NCI-H524 (cell line): ENCODE data around the gene BRF1.

Experiments used
- DNase-seq, 2 experiments: peaks; one replicate each; lab custom pipeline; 2025; lab: John Stamatoyannopoulos, UW

Gene BRF1

DNA sequence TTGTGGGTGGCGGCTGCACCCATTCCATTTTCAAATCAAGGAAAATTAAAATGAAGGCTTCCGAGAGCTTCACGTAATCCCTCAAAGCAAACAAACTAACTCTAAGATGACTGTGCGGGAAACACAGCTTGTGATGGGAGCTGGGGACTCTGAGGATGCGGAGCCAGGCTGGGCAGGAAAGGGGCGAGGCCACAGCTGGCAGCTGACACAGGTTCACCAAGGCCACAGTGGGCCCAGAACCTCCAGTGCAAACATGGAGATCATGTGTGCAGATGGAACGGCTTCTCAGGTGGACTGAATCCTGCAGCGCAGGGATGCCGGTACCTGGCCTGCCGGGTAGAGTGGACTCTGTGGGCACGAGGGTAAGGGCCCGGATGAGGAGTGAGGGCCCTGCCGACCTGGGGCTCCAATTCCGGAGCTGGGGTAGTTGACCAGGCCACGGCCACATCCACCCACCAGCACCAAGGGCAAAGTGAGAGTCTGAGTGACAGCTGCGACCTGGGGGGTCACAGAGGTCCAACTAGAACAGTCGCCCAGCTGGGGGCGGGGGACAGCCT, 71.6 kb downstream of the BRF1 start:
- no peak for DNase-seq

DNA sequence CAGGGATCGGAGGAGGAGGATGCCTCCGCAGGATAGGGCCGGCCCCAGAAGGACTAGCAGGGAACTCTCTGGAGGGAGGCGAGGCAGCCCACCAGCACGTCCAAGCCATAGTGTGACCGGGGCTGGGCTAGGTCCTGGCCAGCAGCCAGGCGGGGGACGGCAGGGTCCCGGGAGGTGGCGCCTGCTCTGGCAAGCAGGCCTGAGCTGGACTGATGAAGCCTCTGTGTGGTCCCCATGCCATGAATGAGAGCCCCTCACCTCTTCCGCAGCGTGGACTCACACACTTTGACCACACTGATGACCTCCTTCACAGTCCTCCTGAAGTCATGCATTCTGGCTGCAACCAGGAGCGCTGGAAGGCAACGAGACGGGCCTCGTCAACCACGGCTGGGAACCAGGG, 72.2 kb downstream of the BRF1 start:
- no peak for DNase-seq

DNA sequence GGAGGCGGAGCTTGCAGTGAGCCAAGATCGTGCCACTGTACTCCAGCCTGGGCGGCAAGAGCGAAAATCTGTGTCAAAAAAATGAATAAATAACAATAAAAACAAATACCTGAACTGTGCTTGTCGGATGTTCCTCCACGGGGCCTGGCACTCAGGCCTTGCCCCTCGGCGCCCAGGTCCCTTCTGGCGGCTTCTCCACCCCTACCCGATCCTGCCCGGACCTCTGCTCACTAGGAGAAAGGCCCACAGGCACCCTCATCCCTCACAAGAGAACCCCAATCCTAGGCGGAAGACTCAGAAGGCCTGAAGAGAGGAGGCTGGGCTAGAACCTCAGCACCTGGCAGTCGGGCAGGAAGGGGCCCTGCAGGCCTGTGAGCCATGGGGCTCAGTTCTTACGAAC, 73.5 kb downstream of the BRF1 start:
- no peak for DNase-seq

DNA sequence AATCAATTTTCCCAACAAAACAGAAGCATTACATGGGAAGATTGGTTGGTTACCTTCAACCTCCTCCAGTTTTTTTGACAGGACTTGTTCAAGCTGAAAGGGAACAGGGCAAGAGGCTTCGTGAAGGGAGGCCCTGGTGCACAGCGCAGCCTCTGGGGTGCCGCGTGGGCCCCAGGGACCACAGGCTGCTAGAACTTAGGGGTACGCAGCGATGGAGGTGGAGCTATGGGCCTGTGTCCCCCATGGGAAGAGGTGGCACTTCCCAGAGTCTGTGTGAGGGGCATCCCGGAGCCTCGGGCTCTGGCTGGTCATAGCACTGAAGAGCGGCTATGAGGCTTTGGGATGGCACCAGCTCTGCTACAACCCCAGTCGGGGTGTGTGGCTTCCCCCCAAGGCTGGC, 74.6 kb downstream of the BRF1 start:
- no peak for DNase-seq

DNA sequence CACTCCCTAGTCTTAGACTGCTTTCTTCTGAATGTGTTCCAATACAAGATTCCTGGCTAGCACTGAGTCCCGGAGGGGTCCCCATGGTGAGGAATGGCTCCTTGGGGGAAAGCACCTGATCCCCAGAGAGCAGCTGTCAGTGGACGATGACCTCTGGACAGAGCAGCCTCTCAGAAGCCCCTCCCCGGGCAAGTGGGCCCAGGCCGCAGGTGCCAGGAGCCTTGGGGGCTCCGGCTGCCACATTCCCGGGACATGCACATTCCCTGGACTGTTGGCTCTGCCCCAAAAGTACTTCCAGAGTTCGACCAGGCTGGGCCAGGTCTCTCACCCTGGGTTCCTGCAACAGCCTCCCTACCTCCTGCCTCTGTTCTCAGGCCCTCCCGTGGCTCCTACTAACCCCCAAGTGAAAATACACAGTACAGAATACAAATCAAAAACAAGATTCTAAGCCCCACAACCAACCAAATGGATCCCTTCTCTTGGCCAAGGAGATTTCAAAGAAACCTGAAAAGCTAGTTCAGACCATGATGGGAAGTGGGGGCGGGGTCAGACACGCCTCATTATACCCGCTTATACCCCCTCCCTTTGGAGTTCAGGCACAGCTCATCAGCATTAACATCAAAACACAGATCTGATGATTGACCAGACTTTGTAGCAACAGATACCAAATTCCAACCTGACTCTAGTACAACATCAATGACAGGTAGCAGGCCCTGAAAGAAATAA, 75.8 kb downstream of the BRF1 start:
- DNase-seq, result no peak

DNA sequence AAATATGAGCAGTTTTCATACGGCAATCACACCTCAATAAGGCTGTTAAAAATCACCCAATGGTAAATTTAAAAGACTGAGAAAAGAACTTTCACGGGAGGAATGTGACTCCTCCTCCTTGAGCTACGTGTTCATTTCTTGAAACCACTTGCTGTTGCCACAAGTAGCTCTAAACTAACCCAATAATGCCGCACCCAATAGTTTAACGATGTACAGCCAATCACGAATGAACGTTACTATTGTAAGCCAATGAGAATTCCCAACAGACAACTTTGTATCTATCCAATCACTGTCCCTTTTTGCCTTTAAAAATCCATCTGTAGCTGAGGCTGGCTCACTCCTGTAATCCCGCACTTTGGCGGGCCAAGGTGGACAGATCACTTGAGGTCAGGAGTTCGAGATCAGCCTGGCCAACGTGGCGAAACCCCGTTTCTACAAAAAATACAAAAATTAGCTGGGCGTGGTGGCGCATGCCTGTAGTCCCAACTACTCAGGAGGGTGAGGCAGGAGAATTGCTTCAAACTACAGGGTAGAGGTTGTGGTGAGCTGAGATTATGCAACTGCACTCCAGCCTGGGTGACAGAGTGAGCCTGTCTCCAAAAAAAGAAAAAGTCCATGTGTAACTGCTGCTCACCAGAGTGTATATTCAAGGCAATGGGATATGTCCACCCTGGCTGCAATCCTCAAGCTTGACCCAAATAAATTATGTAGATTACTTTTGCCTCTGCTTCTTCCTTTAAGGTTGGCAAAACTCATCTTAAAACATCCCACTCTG, 76.8 kb downstream of the BRF1 start:
- no peak for DNase-seq

DNA sequence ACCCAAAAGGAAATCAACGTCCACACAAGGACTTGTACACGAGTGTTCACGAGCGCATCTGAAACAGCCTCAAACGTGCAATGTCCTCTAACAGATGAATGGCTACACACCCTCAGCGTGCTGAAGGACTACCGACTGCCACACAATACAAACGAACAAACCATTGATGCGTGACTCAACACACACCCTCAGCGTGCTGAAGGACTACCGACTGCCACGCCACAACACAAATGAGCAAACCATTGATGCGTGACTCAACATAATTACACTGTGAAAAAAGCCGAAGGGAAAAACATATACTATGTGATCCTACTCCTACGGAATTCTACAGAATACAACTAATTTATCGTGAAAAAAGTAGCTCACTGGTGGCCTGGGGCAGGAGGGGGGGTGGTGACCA, 77.5 kb downstream of the BRF1 start:
- DNase-seq, result no peak

DNA sequence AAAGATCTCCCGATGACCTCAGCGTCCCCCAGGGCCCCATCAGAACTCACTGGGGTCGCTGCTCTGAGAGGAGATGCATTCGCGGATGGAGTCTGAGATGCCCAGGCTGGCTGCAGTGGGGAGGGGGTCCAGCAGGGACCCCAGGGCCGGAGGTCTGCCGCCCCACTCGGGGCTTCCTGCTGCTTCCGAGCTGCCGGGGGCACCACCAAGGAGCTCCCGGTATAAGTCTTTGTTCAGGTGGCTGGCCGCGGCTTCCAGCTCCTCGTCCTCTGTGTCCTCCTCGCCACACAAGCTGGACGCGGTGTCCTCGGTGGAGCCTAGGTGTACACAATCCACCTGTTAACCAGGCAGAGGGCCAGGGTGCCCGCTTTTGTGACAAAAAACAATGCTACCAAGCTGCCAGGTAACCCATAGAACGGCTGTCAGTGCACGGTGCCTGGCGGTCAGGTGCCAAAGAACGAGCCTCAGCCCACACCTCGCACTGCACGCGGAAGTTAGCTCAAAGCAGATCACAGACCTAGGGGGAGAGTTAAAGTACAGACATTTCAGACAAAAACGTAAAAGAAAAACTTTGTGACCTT, 79.1 kb downstream of the BRF1 start:
- no peak for DNase-seq

DNA sequence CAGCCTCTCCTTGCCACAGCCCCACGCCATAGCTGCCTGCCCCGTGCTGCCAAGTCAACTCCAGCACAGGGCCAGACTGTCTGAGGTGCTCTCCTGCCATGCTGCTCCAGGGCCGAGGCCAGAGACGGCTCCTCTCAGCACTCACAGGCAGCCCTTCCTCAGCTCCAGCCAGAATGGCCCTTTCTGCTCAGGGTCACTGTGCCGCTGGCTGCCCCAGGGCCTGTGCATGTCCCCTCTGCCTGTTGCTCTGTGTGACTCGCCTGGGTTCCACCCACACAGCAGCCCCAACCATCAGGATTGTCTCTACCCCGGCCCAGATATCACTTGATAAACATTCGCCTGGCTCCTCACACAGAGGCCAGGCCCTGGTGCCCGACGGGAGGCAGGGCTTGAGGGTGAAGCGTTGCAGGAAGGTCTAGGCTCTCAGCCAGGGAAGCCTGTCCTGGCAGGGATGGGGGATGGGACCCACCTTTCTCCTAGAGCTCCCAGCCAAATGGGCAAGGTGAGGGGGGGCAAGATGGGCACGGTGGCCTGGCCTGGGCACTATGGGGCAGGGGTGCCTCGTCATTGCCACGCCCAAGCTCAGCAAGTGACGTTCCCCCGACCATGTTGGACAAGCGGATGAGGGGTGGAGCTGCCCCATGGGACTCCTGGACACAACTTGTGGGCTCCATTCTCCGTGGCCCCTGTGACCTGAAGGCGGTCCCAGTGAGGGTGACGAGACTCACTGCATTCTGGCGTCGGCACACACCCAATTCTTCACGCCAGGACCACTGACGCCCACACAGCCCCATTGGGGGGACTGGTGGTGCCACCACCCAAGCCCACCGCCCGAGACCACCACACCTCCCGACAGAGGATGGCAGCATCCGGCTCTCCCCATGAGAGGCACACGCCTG, 79.9 kb downstream of the BRF1 start:
- DNase-seq, result no peak

DNA sequence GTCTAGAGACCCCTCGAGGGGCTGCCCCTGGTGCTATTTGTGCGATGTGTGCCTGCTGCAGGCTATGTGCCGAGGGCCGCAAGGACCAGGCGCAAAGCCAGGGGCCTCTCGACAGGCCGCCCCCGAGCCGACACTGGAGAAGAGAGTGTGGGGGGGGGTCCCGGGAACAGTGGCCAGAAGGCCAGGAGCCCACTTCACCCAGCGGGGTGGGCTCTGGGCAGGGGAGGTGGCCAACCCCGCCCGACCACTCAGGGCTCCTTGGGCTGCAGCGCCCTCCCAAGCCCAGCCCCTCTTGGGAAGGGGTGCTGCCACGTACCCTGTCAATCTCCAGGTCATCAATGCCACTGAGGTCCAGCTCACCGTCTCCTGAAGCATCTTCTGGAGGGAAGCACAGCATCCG, 81.0 kb downstream of the BRF1 start:
- no peak for DNase-seq

DNA sequence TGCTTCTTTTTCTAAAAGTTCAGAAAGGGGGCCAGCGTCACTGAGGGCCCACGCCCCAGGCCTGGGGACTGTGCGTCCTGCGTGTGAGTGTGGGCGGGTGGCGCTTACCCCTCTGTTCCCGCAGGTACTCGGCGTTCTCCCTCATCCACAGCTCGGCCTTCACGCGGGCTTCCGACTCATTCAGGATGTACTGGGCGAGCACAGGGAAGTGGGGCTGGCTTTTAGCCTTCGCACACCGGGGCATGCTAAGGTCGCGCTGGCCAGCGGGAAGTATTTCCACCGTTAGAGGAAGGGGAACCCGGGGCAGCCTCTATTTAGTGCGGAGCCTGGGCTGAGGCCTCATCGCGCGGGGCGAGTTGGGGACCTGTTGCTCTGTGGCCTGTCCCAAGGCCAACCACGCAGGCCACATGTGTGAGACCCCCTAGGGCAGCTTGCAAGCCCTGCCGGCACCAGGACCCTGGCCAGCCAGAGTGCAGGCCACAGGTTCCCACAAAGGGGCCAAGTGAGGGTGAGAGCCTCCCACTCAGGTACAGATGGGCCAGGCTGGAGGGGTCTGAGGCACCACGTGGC, 81.7 kb downstream of the BRF1 start:
- no peak for DNase-seq

DNA sequence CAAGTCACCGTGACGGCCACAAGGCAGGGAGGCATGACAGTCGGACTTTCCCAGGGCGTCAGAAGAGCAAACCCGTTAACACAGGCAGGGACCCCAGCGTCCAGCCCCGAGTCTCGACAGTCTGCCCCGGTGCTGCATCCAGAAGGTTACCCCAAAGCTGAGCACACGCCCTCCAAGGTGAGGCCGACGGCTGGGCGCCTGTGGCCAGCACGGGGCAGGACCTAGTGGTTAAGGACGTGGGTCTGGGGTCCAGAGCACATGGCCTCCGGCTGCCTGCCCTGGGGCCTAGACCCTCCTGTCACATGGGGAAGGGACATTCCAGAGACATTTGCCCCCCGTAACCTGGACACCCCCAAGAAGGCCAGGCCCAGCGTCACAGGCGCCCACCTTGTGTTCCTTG, 82.2 kb downstream of the BRF1 start:
- DNase-seq, result no peak

DNA sequence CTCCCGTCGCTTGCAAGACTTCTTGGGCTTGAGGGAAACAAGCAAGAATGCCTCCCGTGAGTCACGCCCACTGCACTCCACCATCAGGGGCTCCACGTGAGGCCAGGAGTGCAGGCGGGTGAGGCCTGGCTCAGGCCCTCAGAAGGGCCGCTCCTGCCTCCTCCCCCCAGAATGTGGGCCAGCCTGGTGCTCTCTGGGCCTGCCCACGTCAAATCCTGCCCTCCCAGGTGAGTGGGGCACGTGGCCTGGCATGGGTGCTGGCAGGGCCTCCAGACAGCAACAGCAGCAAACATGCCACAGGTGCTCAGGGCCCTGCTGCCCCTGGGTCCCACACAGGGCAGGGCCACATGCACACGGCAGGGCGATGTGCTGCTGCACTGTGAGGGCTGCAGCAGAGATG, 83.0 kb downstream of the BRF1 start:
- no peak for DNase-seq

DNA sequence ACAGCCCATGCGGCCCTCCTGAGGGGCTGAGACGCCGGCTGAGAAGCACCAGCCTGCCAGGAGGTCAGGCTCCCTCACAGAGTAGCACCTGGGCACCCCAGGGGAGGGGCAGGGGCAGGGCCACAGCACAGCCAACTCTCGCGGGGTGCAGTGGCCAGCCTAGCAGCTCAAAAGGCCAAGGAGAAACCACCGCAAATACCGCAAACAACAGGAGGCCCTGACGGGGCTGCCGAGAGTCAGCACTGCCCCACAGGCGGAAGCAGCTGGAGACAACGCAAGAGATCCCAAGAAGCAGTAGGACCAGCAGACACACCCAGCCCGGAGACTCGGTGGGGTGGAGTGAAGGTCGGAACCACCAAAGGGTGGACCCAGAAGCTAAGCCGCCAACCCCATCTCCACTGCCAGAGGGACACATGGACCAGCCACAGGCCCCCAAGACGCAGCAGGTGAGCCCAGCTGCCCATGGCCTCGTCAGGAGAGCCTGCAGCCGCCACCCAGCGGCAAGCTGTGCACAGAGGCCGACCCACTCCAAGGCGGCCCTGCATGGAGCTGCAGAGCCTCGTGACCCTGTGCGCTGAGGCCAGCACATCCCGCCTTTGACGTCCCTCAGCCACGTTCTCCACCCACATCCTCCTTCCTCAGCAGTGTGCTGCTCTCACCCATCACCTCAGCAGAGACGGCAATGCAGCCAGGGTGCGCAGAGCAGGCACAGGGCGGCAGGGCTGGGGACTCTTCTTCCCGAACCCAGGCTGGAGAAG, 84.1 kb downstream of the BRF1 start:
- no peak for DNase-seq

DNA sequence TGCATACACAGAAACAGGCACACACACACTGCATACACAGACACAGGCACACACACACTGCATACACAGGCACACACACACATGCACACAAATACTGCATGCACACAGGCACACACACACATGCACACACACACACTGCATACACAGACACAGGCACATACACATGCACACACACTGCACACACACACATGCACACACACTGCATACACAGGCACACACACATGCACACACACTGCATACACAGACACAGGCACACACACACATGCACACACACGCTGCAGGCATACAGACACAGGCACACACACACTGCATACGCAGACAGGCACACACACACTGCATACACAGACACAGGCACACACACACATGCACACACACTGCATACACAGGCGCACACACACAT, 85.2 kb downstream of the BRF1 start:
- no peak for DNase-seq

DNA sequence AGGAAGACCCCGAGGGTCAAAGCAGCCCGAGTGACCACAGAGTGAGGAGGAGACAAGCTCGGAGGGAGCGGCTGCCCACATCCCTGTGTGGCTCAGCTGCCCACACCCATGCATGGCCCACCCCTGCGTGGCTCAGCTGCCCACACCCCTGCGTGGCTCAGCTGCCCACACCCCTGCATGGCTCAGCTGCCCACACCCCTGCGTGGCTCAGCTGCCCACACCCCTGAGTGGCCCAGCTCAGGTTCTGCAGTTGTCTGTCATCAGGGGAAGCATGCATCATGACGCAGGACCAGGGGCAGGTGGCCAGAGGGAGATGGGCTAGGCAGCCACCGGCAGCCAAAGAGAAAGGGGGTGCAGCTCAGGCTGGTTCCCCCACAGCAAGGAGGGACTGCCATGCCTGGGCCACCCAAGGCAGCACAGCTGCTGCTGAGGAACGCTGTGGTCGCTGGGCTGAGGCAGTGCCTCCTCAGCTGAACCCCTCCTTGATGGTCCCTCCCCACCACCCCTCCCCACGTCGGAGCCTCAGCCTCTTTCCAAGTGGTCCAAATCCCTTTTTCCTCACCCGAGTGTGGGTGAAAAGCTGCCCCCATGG, 86.4 kb downstream of the BRF1 start:
- no peak for DNase-seq

DNA sequence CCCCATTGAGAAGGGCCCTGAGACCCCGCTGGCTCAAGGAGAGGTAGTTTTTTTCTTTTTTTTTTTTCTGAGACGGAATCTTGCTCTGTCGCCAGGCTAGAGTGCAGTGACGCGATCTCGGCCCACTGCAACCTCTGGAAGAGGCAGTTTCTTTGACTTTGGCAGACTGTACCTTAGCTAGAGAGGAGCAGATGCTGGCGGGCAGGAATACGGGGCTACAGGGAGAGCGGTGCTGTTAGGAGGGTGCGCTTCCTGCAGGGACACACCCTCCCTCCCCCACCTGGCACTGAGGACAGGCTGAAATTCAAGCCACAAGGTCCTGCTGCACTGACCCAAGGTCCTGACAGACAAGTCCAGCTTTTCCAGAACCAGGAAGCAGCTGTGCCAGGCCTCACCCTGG, 87.4 kb downstream of the BRF1 start:
- DNase-seq, result peak in 1 of 2 experiments; percentile 65

DNA sequence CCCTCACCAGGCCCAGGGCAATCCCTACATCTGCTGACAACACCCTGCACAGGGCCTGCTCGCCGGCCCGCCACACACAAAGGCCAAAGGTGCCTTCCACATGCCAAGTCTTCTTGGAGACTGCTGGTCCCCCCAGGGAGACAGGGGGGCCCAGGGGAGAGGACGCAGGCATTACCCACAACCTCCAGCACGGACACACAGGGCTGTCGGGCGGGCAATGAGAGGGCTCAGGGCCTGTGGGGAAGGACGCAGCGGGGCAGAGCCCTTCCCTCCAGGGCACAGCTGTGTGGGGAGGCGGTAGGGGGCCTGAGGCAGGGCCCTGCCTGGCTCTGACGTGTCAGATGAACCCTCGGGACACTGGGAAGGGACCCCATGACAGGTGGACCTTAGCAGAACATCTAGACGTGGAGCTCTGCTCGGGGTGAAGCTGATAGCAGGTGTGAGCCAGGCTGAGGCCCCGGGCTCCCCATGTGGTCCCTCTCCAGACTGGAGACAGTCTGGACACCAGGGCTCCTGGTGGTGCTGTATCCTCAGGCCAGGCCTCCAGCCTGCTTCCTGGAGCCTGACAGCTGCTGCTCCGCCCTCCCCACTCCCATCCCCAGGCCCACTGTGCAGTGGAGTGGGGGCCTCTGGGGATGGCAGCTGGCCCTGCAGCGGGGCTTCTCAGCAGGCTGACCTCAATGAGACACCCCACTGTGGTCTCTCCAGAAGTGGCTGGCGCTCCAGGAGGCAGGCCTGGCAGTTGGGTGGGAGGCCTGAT, 88.1 kb downstream of the BRF1 start:
- DNase-seq, result peak; percentile 92 to 97

DNA sequence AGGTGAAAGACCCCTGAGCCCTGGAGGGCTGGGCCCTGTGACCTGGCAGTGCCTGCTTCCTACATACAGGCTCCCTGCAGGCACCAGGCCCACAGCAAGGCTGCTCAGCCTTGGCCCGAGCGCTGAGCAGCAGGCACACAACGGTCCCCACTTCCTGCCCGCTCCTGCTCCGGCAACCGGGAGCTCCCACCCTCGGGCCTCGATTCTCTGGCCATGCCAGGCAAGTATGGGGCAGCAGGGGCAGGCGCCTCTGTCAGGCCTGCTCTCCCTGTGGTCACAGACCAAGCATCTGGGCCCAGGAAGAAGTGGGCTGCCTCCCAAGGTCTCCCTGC, 89.1 kb downstream of the BRF1 start:
- no peak for DNase-seq
